H1 (cell line): ENCODE results near the gene CPA2. TPM values are rescaled to one million over a fixed set of nuclear protein-coding genes. Genes with fewer than 3 reads are reported as not detected.

Source experiments
- ASH2L ChIP-seq: fragments of 200-600, 300-600 bp; sonication (generic); IDR thresholded peaks from one replicate; pipeline ENCODE4 v1.7.1; 2017; ENCODE audit warnings: low read length
- CBX5 ChIP-seq: fragments of 300-800, 300-1000 bp; sonication (generic); IDR thresholded peaks from 2 replicates; pipeline ENCODE4 v1.7.1; 2016; ENCODE audit warnings: antibody characterized with exemption, low read length, low read depth
- CREB1 ChIP-seq: IDR thresholded peaks from 2 replicates; pipeline ENCODE4 v1.6.1; 2012; ENCODE audit warnings: inconsistent platforms
- GABPA ChIP-seq: IDR thresholded peaks from 2 replicates; pipeline ENCODE4 v1.6.1; 2011; ENCODE audit warnings: mild to moderate bottlenecking, low read length, moderate library complexity, borderline replicate concordance; ENCODE audit not compliant: insufficient read depth
- NANOG ChIP-seq: IDR thresholded peaks from 2 replicates; pipeline ENCODE4 v1.6.1; 2011; ENCODE audit warnings: low read length, low read depth, mild to moderate bottlenecking, inconsistent platforms; ENCODE audit not compliant: insufficient read depth, poor library complexity, severe bottlenecking
- polyA plus RNA-seq, 7 experiments: library from polyadenylated mRNA; depleted of rRNA in 3 of 7; stranded (reverse) in 5 of 7; unstranded in 2 of 7; fragments of >200 nt in 5 of 7; fragments of 200-250 nt in 2 of 7; gene quantifications; 1 replicate in 5 of 7; 2 replicates in 1 of 7; 4 replicates in 1 of 7; pipeline versions ENCODE4 v1.2.1 to v1.2.3, GENCODE V29; 2011 to 2013; ENCODE audit warnings: missing spikeins in 2 of 7, mixed read lengths in 2 of 7
- total RNA-seq: library from RNA; stranded (reverse); fragmentation: NEBNext Ultra II Directional; extraction: Animal tissue kit (Norgen Biotek cat#: 25700); gene quantifications from 2 replicates; pipeline ENCODE4 v1.2.1, GENCODE V29; 2021

The CPA2 gene
- total and polyA plus RNA-seq, 2 of the 8 experiments (the other 6 are each of a cell fraction or from before 2014, with no cell fraction given): 0.21 TPM; not detected in 1

DNA sequence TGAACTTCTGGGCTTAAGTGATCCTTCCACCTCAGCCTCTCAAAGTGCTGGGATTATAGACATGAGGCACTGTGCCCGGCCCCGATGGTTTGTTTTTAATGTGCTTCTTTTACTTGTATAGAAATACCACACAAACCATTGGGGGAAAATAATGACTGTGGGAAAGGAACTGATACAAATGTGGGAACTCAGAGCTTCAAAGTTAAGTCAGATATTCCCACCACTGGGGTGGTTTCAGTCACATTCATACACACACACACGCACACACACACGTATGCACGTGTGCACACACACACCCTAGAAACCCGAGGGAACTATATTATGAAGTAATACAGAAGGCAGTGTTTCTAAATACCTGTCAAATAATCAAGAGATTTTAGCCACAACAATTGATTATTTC lies 43.3 kb downstream of the CPA2 start (continued):
- no peak for TF ChIP-seq NANOG
- TF ChIP-seq CBX5: no peak
- TF ChIP-seq CREB1: no peak
- no peak for TF ChIP-seq GABPA
- TF ChIP-seq ASH2L: no peak
